KOPT-K1 (cell line): ENCODE measurements around the gene TMEM63C.

Experiments used
- H3K27ac ChIP-seq: fragments of 200-600 bp; sonication (generic); 2 replicates; pipeline ENCODE4 v1.5.1; 2016; ENCODE audit warnings: antibody characterized with exemption, mild to moderate bottlenecking, low read depth, low read length; ENCODE audit not compliant: poor library complexity, severe bottlenecking
- H3K36me3 ChIP-seq: fragments of 200-600 bp; sonication (generic); 2 replicates; pipeline ENCODE4 v1.5.1; 2017; ENCODE audit warnings: antibody characterized with exemption, mild to moderate bottlenecking, low read length, moderate library complexity; ENCODE audit not compliant: insufficient read depth
- H3K9me3 ChIP-seq: fragments of 200-600 bp; sonication (generic); 2 replicates; pipeline ENCODE4 v1.5.1; 2017; ENCODE audit warnings: antibody characterized with exemption, low read length, mild to moderate bottlenecking; ENCODE audit not compliant: insufficient read depth, poor library complexity, severe bottlenecking

TMEM63C gene

DNA sequence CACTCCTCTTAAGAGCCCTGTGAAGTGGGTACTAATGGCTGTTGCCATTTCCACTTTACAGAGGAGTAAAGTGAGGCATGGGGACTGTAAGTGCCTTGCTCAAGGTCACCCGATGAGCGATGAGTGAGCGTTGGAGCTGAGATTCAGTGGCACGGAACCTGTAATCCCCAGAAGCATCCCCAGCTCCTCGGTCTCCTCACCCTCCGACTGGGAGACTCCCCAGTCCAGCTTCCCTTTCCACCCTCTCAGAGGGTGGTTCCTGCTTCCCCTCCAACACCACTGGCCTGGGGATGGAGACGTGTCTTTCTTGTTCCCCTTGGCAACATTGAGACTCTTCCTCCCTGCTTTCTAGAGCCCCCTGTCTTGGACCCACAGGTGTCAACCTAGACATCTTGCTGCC is 32.6 kb downstream of the TMEM63C start:
- Histone ChIP-seq H3K9me3 (no peaks in the 10 kb centered on the region), H3K36me3 (no peaks in the 10 kb centered on the region), H3K27ac (no peak overlapping the region)

GRCh38 chr14:77217551-77217950 is 36.0 kb downstream of the TMEM63C start:
- H3K36me3 ChIP-seq: no peaks in the 10 kb centered on the region
- H3K9me3 ChIP-seq: no peaks in the 10 kb centered on the region
- no peak overlapping the region for H3K27ac ChIP-seq

GRCh38 chr14:77219591-77219990 is 38.0 kb downstream of the TMEM63C start:
- H3K27ac ChIP-seq: no peak overlapping the region
- H3K9me3 ChIP-seq: no peaks in the 10 kb centered on the region

DNA sequence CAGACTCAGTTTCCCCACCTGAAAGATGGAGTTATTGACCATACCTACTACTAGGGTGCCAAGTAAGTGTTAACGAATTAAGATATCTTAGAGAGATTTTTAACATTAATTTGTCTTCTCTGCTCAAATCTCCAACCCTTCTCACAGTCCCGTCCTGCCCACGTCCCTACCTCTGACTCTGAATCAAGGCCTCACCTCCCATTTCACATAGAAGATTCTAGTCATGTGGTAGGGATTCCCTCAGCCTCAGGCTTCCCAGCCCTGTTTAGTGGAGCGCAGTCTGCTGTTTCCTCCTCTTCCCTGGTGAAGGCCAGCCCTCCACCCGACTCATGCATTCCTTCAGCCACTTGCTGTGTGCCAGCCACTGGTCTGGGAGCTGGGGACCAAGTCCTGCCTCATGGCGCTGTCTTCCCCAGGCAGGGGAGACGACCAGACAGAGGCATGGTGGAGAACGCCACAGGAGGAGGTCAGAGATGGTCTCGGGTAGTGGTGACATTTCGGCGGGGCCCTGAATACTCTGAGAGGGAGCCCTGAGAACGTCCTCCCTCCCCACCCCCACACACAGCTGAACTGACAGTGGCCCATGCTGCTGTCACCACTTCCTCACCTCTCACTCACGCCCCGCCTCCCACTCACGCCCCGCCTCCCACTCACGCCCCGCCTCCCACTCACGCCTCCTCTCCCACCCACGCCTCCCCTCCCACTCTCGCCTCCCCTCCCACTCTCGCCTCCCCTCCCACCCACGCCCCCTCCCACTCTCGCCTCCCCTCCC is 38.8 kb downstream of the TMEM63C start:
- Histone ChIP-seq H3K36me3 (no peaks in the 10 kb centered on the region), H3K27ac (no peak overlapping the region), H3K9me3 (no peaks in the 10 kb centered on the region)

More at GRCh38 chr14:77219591-77219990, 38.0 kb downstream of the TMEM63C start:
- no peaks in the 10 kb centered on the region for H3K36me3 ChIP-seq

GRCh38 chr14:77221241-77221871 is 39.8 kb downstream of the TMEM63C start:
- H3K36me3 ChIP-seq: no peaks in the 10 kb centered on the region
- H3K27ac ChIP-seq: no peak overlapping the region
- no peaks in the 10 kb centered on the region for H3K9me3 ChIP-seq

- H3K9me3 ChIP-seq: no peaks in the 10 kb centered on the region
- no peaks in the 10 kb centered on the region for H3K36me3 ChIP-seq
- H3K27ac ChIP-seq: no peak overlapping the region
Measured at GRCh38 chr14:77222546-77223225, 41.1 kb downstream of the TMEM63C start.

GRCh38 chr14:77224212-77224611 is 42.6 kb downstream of the TMEM63C start:
- no peaks in the 10 kb centered on the region for H3K9me3 ChIP-seq
- no peak overlapping the region for H3K27ac ChIP-seq
- no peaks in the 10 kb centered on the region for H3K36me3 ChIP-seq

DNA sequence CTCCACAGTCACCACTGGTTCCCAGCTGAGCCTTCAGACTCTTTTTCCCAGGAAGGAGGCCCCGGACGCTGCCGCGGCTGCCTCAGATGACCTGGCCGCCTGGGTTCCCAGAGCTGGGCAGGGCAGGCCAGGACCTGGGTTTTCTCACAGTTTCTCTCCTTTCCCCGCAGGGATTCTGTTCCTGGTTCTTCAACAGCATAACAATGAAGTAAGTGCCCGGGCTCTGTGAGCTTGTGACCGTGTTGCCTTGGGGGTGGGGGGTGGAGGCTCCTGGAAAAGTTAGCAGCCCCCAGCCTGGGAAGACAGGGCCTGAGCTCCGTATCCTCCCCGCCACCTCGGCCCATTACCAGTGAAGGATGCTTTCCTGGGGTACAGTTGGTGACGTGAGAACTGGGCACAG is 43.7 kb downstream of the TMEM63C start:
- Histone ChIP-seq H3K27ac (no peak overlapping the region), H3K36me3 (no peaks in the 10 kb centered on the region), H3K9me3 (no peaks in the 10 kb centered on the region)

GRCh38 chr14:77225892-77226557 is 44.4 kb downstream of the TMEM63C start:
- H3K27ac ChIP-seq: no peak overlapping the region

DNA sequence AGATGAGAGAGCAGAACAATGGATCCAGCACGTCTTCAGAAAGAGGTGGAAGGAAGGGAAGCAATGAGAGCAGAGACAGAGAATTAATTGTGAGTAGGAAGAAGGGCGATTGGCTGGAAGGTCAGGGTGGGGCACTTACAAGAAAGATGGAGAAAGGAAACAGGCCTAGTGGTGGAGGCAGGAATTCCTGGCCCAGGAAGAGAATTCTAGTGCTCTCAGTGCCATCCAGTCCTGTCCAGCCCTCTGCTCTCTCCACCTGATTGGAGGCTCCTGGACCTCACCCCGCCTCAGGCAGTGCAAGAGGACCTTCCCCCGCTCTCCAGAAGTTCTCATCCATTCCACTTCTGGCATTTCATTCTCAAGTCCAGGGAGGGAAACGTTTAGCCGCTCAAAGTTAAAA is 46.5 kb downstream of the TMEM63C start:
- H3K36me3 ChIP-seq: no peaks in the 10 kb centered on the region
- H3K9me3 ChIP-seq: peaks cover 5% of the 10 kb centered on the region
- H3K27ac ChIP-seq: no peak overlapping the region

More at GRCh38 chr14:77225892-77226557, 44.4 kb downstream of the TMEM63C start:
- H3K36me3 ChIP-seq: no peaks in the 10 kb centered on the region
- peaks cover 3% of the 10 kb centered on the region for H3K9me3 ChIP-seq

DNA sequence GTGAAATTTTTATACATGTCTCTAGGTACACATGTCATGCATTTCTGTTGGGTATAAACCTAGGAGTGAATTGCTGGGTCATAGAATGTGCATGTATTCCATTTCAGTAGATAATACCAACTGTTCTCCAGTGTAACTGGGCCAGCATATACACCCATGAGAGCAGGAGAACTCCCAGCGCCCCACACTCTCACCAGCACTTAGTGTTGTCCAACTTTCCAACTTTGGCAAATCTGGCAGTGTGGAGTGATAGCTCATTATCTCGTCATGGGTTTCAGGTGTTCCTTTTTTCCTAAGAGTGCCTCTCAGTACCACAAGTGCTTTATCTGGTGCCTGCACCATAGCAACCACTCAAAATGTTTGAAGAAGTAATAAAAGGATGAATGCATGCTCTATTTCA is 49.3 kb downstream of the TMEM63C start:
- no peak overlapping the region for H3K27ac ChIP-seq
- H3K36me3 ChIP-seq: no peaks in the 10 kb centered on the region
- peaks cover 5% of the 10 kb centered on the region for H3K9me3 ChIP-seq

GRCh38 chr14:77231721-77232120 is 50.1 kb downstream of the TMEM63C start:
- no peaks in the 10 kb centered on the region for H3K36me3 ChIP-seq
- no peak overlapping the region for H3K27ac ChIP-seq
- peaks cover 5% of the 10 kb centered on the region for H3K9me3 ChIP-seq

GRCh38 chr14:77236814-77237213 is 55.2 kb downstream of the TMEM63C start:
- no peaks in the 10 kb centered on the region for H3K9me3 ChIP-seq
- no peak overlapping the region for H3K27ac ChIP-seq
- H3K36me3 ChIP-seq: no peaks in the 10 kb centered on the region

- Histone ChIP-seq H3K9me3 (no peaks in the 10 kb centered on the region), H3K36me3 (no peaks in the 10 kb centered on the region), H3K27ac (no peak overlapping the region)
Measured at GRCh38 chr14:77238356-77238755, 56.8 kb downstream of the TMEM63C start.

GRCh38 chr14:77238996-77239395 is 57.4 kb downstream of the TMEM63C start:
- Histone ChIP-seq H3K9me3 (no peaks in the 10 kb centered on the region), H3K36me3 (no peaks in the 10 kb centered on the region), H3K27ac (no peak overlapping the region)
